ENCODE data around the gene TMPRSS4. TPM values are rescaled to one million over a fixed set of nuclear protein-coding genes. Genes with fewer than 3 reads are reported as not detected.

The TMPRSS4 gene
- total RNA-seq, 1 donor from 2014 or later, result not detected

GRCh38 chr11:118162846-118163245 is 86.0 kb downstream of the TMPRSS4 start:
- Mint-ChIP-seq H3K36me3 (ENCODE audit: low read depth, unreplicated experiment) (no peaks in the 10 kb centered on the region), H3K4me1 (ENCODE audit: low read depth, unreplicated experiment) (no peaks in the 10 kb centered on the region), H3K27ac (ENCODE audit: unreplicated experiment) (no peak overlapping the region), H3K27me3 (ENCODE audit: low read depth, unreplicated experiment) (peaks cover 80% of the 10 kb centered on the region), H3K9me3 (ENCODE audit: unreplicated experiment) (peaks cover 2% of the 10 kb centered on the region), H3K4me3 (ENCODE audit: unreplicated experiment) (no peak overlapping the region)
- H2AFZ ChIP-seq (ENCODE audit: low read depth, low read length), result no peak overlapping the region
- H3K4me1 ChIP-seq (ENCODE audit: insufficient read depth, low read length), result no peaks in the 10 kb centered on the region
- peaks cover 36% of the 10 kb centered on the region for H3K27me3 ChIP-seq (ENCODE audit: insufficient read depth, low read length)
- FAIRE-seq (no peak), DNase-seq (ENCODE audit: low read depth) (no peak)
- no peaks in the 10 kb centered on the region for H3K9me3 ChIP-seq (ENCODE audit: insufficient read depth, low read depth, low read length)
- H3K27ac ChIP-seq (ENCODE audit: low read depth, low read length), result no peak overlapping the region
- no peak overlapping the region for H3K4me2 ChIP-seq (ENCODE audit: low read length)
- TF ChIP-seq CTCF (IDR thresholded peaks at IDR 0.05; ENCODE audit: insufficient read depth, low read depth, low read length) (no peak), EZH2 (IDR thresholded peaks at IDR 0.05; ENCODE audit: insufficient read depth, low read length) (no peak)
- H3K4me3 ChIP-seq (ENCODE audit: insufficient read depth, low read depth, low read length), result no peak overlapping the region
- no peak overlapping the region for H3K9ac ChIP-seq (ENCODE audit: low read length)
- no peaks in the 10 kb centered on the region for H3K36me3 ChIP-seq (ENCODE audit: insufficient read depth, low read length)
- H3K79me2 ChIP-seq (ENCODE audit: insufficient read depth, low read length), result no peaks in the 10 kb centered on the region
- H4K20me1 ChIP-seq (ENCODE audit: insufficient read depth, low read length), result no peaks in the 10 kb centered on the region

- no peak overlapping the region for H3K4me3 ChIP-seq (ENCODE audit: insufficient read depth, low read depth, low read length)
- H3K36me3 ChIP-seq (ENCODE audit: insufficient read depth, low read length), result no peaks in the 10 kb centered on the region
- no peaks in the 10 kb centered on the region for H3K79me2 ChIP-seq (ENCODE audit: insufficient read depth, low read length)
- H2AFZ ChIP-seq (ENCODE audit: low read depth, low read length), result no peak overlapping the region
- no peak overlapping the region for H3K9ac ChIP-seq (ENCODE audit: low read length)
- H4K20me1 ChIP-seq (ENCODE audit: insufficient read depth, low read length), result no peaks in the 10 kb centered on the region
- peaks cover 30% of the 10 kb centered on the region for H3K27me3 ChIP-seq (ENCODE audit: insufficient read depth, low read length)
- Mint-ChIP-seq H3K36me3 (ENCODE audit: low read depth, unreplicated experiment) (no peaks in the 10 kb centered on the region), H3K4me1 (ENCODE audit: low read depth, unreplicated experiment) (no peaks in the 10 kb centered on the region), H3K4me3 (ENCODE audit: unreplicated experiment) (no peak overlapping the region), H3K27ac (ENCODE audit: unreplicated experiment) (no peak overlapping the region), H3K27me3 (ENCODE audit: low read depth, unreplicated experiment) (peaks cover 80% of the 10 kb centered on the region), H3K9me3 (ENCODE audit: unreplicated experiment) (peaks cover 2% of the 10 kb centered on the region)
- DNase-seq (ENCODE audit: low read depth), result no peak
- H3K9me3 ChIP-seq (ENCODE audit: insufficient read depth, low read depth, low read length), result no peaks in the 10 kb centered on the region
- no peak overlapping the region for H3K27ac ChIP-seq (ENCODE audit: low read depth, low read length)
- H3K4me2 ChIP-seq (ENCODE audit: low read length), result no peak overlapping the region
- TF ChIP-seq EZH2 (IDR thresholded peaks at IDR 0.05; ENCODE audit: insufficient read depth, low read length) (no peak), CTCF (IDR thresholded peaks at IDR 0.05; ENCODE audit: insufficient read depth, low read depth, low read length) (no peak)
- H3K4me1 ChIP-seq (ENCODE audit: insufficient read depth, low read length), result no peaks in the 10 kb centered on the region
- no peak for FAIRE-seq
Measured at GRCh38 chr11:118163494-118163893, 86.6 kb downstream of the TMPRSS4 start.

- no peak overlapping the region for H3K4me3 ChIP-seq (ENCODE audit: insufficient read depth, low read depth, low read length)
- no peaks in the 10 kb centered on the region for H4K20me1 ChIP-seq (ENCODE audit: insufficient read depth, low read length)
- no peak overlapping the region for H3K4me2 ChIP-seq (ENCODE audit: low read length)
- no peak overlapping the region for H3K27ac Mint-ChIP-seq (ENCODE audit: unreplicated experiment)
- no peak overlapping the region for H3K9ac ChIP-seq (ENCODE audit: low read length)
- peaks cover 80% of the 10 kb centered on the region for H3K27me3 Mint-ChIP-seq (ENCODE audit: low read depth, unreplicated experiment)
- no peak for TF ChIP-seq EZH2 (IDR thresholded peaks at IDR 0.05; ENCODE audit: insufficient read depth, low read length)
- no peak for TF ChIP-seq CTCF (IDR thresholded peaks at IDR 0.05; ENCODE audit: insufficient read depth, low read depth, low read length)
- H3K27me3 ChIP-seq (ENCODE audit: insufficient read depth, low read length), result peaks cover 18% of the 10 kb centered on the region
- no peak overlapping the region for H3K4me3 Mint-ChIP-seq (ENCODE audit: unreplicated experiment)
- no peaks in the 10 kb centered on the region for H3K79me2 ChIP-seq (ENCODE audit: insufficient read depth, low read length)
- peaks cover 2% of the 10 kb centered on the region for H3K9me3 Mint-ChIP-seq (ENCODE audit: unreplicated experiment)
- no peaks in the 10 kb centered on the region for H3K36me3 ChIP-seq (ENCODE audit: insufficient read depth, low read length)
- H2AFZ ChIP-seq (ENCODE audit: low read depth, low read length), result no peak overlapping the region
- no peaks in the 10 kb centered on the region for H3K4me1 ChIP-seq (ENCODE audit: insufficient read depth, low read length)
- no peaks in the 10 kb centered on the region for H3K9me3 ChIP-seq (ENCODE audit: insufficient read depth, low read depth, low read length)
- FAIRE-seq, result no peak
- no peaks in the 10 kb centered on the region for H3K36me3 Mint-ChIP-seq (ENCODE audit: low read depth, unreplicated experiment)
- no peaks in the 10 kb centered on the region for H3K4me1 Mint-ChIP-seq (ENCODE audit: low read depth, unreplicated experiment)
- no peak for DNase-seq (ENCODE audit: low read depth)
- no peak overlapping the region for H3K27ac ChIP-seq (ENCODE audit: low read depth, low read length)
Measured at GRCh38 chr11:118164885-118165284, 88.0 kb downstream of the TMPRSS4 start.

Data from astrocyte (in vitro differentiated cells and primary cell).